22Rv1 (cell line): ENCODE measurements around the gene ARID1B.

Experiments
- H3K27ac ChIP-seq: fragments of 450-650 bp; 2 replicates; pipeline ENCODE4 v1.5.1; 2017
- CTCF ChIP-seq: fragments of 450-650 bp; IDR thresholded peaks from 2 replicates; pipeline ENCODE4 v1.5.1; 2017; ENCODE audit warnings: mild to moderate bottlenecking
- ZFX ChIP-seq: fragments of 450-650 bp; IDR thresholded peaks from 2 replicates; pipeline ENCODE4 v1.6.1; 2017; ENCODE audit warnings: antibody characterized with exemption, borderline replicate concordance

The ARID1B gene

GRCh38 chr6:157218371-157219198 is 441.4 kb downstream of the ARID1B start:
- TF ChIP-seq CTCF (no peak), ZFX (no peak)

GRCh38 chr6:157219201-157220200 is 442.3 kb downstream of the ARID1B start:
- TF ChIP-seq CTCF: no peak

More at GRCh38 chr6:157218371-157219198, 441.4 kb downstream of the ARID1B start:
- H3K27ac ChIP-seq: no peak overlapping the region

GRCh38 chr6:157220485-157220884 is 443.3 kb downstream of the ARID1B start:
- no peak overlapping the region for H3K27ac ChIP-seq
- no peak for TF ChIP-seq ZFX
- TF ChIP-seq CTCF: no peak

More at GRCh38 chr6:157219201-157220200, 442.3 kb downstream of the ARID1B start:
- no peak overlapping the region for H3K27ac ChIP-seq

GRCh38 chr6:157221049-157221816 is 444.1 kb downstream of the ARID1B start:
- H3K27ac ChIP-seq: peak overlapping the region; percentile 33; the same call in 1 of the 2 replicates
- TF ChIP-seq ZFX (no peak), CTCF (peak; percentile 23; the same call in 1 of the 2 replicates)

GRCh38 chr6:157221817-157222175 is 444.6 kb downstream of the ARID1B start:
- no peak overlapping the region; the same call in 1 of the 2 replicates for H3K27ac ChIP-seq
- TF ChIP-seq ZFX (no peak), CTCF (no peak)

GRCh38 chr6:157222201-157222981 is 445.2 kb downstream of the ARID1B start:
- H3K27ac ChIP-seq: no peak overlapping the region
- TF ChIP-seq ZFX: no peak
- TF ChIP-seq CTCF: no peak
